Measurements from ENCODE around the gene FXYD6.
A peak's percentile ranks its signal among the peaks of the same experiment; 100 is the strongest.

The FXYD6 gene

GRCh38 chr11:117909611-117910382 is 33.3 kb upstream of the FXYD6 start:
- TF ChIP-seq TCF12 (IDR thresholded peaks at IDR 0.05; ENCODE audit: low read depth), result no peak
- TF ChIP-seq YY1 (IDR thresholded peaks at IDR 0.05; ENCODE audit: low read depth), result no peak
- TF ChIP-seq REST (IDR thresholded peaks at IDR 0.05; ENCODE audit: low read depth), result no peak
- TF ChIP-seq EGR1 (IDR thresholded peaks at IDR 0.05), result no peak
- TF ChIP-seq, protein P1, sequence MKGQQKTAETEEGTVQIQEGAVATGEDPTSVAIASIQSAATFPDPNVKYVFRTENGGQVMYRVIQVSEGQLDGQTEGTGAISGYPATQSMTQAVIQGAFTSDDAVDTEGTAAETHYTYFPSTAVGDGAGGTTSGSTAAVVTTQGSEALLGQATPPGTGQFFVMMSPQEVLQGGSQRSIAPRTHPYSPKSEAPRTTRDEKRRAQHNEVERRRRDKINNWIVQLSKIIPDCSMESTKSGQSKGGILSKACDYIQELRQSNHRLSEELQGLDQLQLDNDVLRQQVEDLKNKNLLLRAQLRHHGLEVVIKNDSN (IDR thresholded peaks at IDR 0.05), result no peak
- no peak for TF ChIP-seq MAX (IDR thresholded peaks at IDR 0.05)
- no peak for TF ChIP-seq TAF1 (IDR thresholded peaks at IDR 0.05; ENCODE audit: low read depth)
- TF ChIP-seq EP300 (IDR thresholded peaks at IDR 0.05; ENCODE audit: borderline replicate concordance), result no peak

- TF ChIP-seq TAF1 (IDR thresholded peaks at IDR 0.05; ENCODE audit: low read depth), result no peak
- TF ChIP-seq CEBPB (IDR thresholded peaks at IDR 0.05), result no peak
- TF ChIP-seq NFIC (IDR thresholded peaks at IDR 0.05), result no peak
- no peak for TF ChIP-seq YY1 (IDR thresholded peaks at IDR 0.05; ENCODE audit: low read depth)
- TF ChIP-seq TEAD4 (IDR thresholded peaks at IDR 0.05), result no peak
- no peak for TF ChIP-seq EGR1 (IDR thresholded peaks at IDR 0.05)
- TF ChIP-seq EP300 (IDR thresholded peaks at IDR 0.05; ENCODE audit: borderline replicate concordance), result no peak
- no peak for TF ChIP-seq RAD21 (IDR thresholded peaks at IDR 0.05; ENCODE audit: low read depth)
- TF ChIP-seq MAX (IDR thresholded peaks at IDR 0.05), result no peak
- TF ChIP-seq CREB1 (IDR thresholded peaks at IDR 0.05; ENCODE audit: low read depth), result no peak
- no peak for TF ChIP-seq ZBTB7A (IDR thresholded peaks at IDR 0.05; ENCODE audit: low read depth)
- TF ChIP-seq, protein P1 (IDR thresholded peaks at IDR 0.05), result no peak
- TF ChIP-seq REST (IDR thresholded peaks at IDR 0.05; ENCODE audit: low read depth), result no peak
- no peak for TF ChIP-seq TCF12 (IDR thresholded peaks at IDR 0.05; ENCODE audit: low read depth)
- TF ChIP-seq FOXM1 (IDR thresholded peaks at IDR 0.05; ENCODE audit: borderline replicate concordance, low read depth), result no peak
These were observed 32.6 kb upstream of the FXYD6 start for GRCh38 chr11:117908959-117909610.

DNA sequence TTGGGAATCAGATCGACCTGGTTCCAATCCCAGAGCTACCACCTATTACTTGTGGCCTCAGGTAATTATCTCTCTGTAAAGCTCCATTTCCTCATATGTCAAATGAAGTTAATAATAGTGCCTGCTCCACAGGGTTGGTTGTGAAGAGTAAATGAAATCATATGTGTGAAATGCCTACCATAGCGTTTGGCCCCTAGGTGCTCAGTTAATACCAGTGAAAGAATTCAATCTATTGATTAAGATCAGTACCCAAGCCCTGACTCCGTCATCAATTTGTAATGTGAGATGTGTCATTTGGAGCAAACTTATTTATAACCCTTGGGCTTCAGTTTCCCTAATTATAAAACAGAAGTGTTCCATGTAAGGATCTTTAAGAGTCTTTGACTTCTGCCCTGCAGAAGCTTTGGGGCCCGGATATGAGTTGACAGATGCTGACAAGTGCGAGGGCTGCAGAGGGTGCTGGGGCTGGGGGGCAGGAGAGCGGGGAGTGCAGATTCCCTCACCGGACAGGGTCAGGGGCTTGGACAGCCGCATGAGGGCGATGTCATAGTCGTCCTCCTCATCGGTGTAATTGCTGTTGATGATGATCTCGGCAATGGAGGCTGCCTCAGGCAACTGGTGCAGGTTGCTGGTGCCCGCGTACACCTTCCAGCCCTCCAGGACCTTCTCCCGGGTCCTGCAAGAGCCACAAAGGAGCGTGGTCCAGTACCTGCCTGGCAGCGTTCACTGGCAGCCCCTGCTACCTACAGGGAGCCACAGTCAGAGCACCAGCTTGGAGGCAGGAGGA is 31.8 kb upstream of the FXYD6 start:
- TF ChIP-seq YY1 (IDR thresholded peaks at IDR 0.05; ENCODE audit: low read depth) (no peak), TCF12 (IDR thresholded peaks at IDR 0.05; ENCODE audit: low read depth) (no peak)

GRCh38 chr11:117907276-117908108 is 31.0 kb upstream of the FXYD6 start:
- TF ChIP-seq ZBTB7A (IDR thresholded peaks at IDR 0.05; ENCODE audit: low read depth) (no peak), TAF1 (IDR thresholded peaks at IDR 0.05; ENCODE audit: low read depth) (no peak), RAD21 (IDR thresholded peaks at IDR 0.05; ENCODE audit: low read depth) (no peak), FOXM1 (IDR thresholded peaks at IDR 0.05; ENCODE audit: borderline replicate concordance, low read depth) (no peak), TCF12 (IDR thresholded peaks at IDR 0.05; ENCODE audit: low read depth) (no peak), YY1 (IDR thresholded peaks at IDR 0.05; ENCODE audit: low read depth) (peak; percentile 33; the same call in 1 of the 2 replicates), CREB1 (IDR thresholded peaks at IDR 0.05; ENCODE audit: low read depth) (0 out of 2 replicates have a peak, but pooled peaks have one; percentile 36), EGR1 (IDR thresholded peaks at IDR 0.05) (peak; percentile 68), CEBPB (IDR thresholded peaks at IDR 0.05) (no peak), MAX (IDR thresholded peaks at IDR 0.05) (peak; percentile 90)
- TF ChIP-seq, protein P1 (IDR thresholded peaks at IDR 0.05), result no peak

Measured in Ishikawa (cell line).